Activated CD8-positive, alpha-beta memory T cell treated with anti-CD3 and anti-CD28 coated beads for 1 hour (primary cell): ENCODE data around the gene CR1L.
"Not testable (repeated sequence)": the region's sequence is repeated elsewhere in the genome, so short reads cannot be mapped to it uniquely, and the experiment has no call there.

Experiments
- DNase-seq, 2 donors: peaks; one replicate each; pipeline ENCODE4 v3.0.0-alpha.2; 2020; ENCODE audit warnings: low read depth in 1 of 2; ENCODE audit errors: extremely low read depth in 1 of 2

CR1L gene

GRCh38 chr1:207744000-207744534 lies 99.1 kb downstream of the CR1L start:
- DNase-seq, result no peak

GRCh38 chr1:207745285-207745684 lies 100.4 kb downstream of the CR1L start:
- no peak for DNase-seq

DNA sequence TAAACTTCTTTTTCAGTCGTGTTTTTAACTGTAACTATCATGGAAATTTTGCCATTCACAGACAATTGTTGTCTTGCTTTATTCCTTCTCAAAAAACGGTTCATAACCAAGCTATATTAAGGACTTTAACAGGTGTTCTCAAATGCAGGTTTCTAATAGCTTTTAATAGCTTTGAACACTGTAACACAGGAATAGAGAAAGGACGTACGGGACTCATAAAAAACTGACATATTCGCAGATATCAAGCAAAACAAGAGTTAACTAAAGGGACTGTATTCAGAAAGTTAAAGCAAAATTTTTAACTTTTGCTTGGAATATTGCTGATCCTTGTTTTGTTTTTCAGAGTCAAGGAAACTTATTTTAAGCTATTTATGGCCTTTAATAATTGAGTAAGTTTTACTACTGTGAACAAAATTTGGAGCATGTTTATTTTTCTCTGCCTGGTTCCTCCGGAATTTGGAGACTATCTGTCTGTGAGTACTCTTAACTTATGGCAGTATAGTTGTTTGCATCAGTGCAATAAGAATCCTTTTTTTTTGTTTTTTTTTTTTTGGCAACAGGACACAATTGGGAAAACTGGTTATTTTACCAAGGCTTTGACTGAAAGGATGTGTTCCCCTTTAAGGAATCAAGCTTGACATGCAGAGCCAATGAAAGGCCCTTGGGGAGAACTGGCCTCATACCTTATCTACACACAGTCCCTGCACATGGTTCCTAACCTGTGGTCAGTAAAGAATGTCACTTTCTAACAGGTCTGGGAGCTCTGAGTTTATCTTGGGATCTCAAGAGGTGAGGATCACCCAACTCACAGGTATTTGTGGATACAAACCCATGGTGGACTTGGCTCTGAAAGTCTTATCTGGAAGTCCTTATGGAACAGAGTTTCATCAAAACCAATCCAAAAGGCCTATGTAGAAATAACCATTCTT lies 101.2 kb downstream of the CR1L start:
- DNase-seq, result no peak

DNA sequence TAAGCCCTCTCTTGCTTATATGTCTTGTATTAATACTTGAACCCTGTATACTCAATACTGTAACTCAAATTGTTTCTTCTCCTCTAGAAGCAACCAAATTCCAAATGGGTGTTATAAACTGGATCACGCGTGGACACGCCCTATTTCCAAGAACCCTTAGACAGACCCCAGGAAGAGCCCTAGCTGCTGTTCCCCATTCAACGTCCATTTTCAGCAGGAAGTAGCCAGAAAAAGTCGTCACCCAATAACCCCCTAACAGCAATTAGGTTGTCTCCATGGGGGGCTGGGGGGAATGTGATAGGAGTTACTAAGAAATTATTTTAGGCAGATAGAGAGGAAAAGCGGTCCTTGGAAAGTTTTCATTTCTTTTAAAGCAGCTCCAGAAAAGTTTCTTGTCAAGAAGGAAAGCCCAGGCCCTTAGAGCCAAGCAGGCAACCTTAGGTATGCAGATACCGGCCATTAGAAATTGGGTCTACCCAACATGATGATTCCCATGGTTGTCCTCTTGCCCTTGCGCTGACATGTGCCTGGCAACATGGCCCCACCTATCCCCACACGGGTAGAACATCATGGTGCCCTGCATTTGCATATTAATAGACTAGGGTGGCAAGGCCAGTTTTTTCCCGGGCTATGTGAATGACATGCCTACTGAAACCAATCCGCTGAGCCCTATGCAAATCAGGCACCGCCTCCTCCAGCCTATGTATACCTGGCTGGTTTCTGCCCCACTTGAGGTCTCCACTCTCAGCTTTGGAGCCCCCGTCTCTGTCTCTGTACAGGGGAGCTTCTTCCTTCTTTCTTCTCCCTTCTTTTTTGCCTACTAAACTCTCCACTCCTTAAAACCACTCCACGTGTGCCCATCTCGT lies 102.9 kb downstream of the CR1L start:
- DNase-seq, result no peak

GRCh38 chr1:207748737-207749528 lies 104.0 kb downstream of the CR1L start:
- DNase-seq, result no peak

DNA sequence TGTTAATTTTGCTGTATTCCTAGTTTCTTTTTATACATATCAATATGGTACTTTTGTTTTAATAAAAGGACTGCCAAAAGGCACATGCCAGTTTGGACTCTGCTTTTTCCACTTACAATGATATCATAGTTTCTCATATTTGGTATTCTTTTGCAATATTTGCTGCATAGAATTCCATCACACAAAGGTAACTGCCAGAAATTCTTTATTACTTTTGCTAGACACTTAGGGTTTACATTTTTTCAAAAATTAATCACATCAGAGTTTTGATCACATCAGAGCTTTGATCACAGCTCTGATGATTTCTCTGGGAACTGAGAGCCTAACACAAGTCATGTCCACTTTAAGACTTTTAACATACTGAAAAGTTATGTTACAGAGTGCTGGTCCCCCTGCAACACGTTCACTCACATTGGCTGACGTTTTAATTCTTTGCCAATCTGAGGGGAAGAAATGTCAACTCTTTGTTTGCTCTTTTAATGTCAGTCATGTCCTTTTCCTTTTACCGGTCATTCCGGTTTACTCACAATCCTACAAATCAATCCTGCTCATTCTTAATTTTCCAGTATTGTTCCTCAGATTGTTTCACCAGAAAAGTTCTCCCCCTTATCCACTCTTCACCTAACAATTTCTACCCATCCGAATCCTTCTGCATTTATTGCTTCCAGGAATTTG lies 105.8 kb downstream of the CR1L start:
- no peak for DNase-seq

DNA sequence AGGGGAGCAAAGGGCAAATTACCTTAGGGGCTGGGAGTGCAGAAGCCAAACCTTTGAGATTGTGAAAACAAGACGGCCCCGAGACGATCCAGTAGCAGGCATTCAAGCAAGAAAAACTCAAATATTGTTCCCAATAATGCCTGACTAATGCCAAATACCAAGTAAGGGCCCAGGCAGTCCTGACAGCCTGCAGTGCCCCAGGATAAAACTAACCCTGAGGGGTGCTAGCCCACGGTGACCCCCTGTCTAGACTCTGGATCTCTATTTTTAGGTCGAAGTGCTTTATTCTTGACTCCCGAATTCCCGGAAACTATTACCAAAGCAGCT lies 106.5 kb downstream of the CR1L start:
- DNase-seq, result not testable (repeated sequence)

GRCh38 chr1:207751790-207752455 lies 107.0 kb downstream of the CR1L start, which contains the start of gene CD46:
Gene CD46, plus strand, starts transcription at chr1:207752054. Its CDS starts 159 bp downstream, at chr1:207752213.
- peak; percentile 78 to 88 for DNase-seq

GRCh38 chr1:207752456-207752998 lies 107.6 kb downstream of the CR1L start:
- DNase-seq, result no peak

DNA sequence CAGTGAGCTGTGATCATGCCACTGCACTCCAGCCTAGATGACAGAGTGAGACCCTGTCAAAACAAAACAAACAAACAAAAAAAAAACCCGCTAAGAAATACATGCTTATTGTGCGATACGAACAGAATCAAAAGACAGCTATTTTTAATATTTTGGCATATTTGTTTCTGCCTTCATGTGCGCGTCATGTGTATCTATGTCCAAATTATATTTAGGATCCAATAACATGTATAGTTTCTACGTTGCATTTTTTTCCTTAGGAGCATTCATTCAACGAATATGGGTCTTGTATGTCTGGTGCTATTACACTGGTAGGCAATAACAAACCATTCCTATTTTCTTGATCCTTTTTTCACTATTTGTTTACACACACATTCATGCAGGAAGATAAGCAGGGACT lies 108.7 kb downstream of the CR1L start:
- no peak for DNase-seq

DNA sequence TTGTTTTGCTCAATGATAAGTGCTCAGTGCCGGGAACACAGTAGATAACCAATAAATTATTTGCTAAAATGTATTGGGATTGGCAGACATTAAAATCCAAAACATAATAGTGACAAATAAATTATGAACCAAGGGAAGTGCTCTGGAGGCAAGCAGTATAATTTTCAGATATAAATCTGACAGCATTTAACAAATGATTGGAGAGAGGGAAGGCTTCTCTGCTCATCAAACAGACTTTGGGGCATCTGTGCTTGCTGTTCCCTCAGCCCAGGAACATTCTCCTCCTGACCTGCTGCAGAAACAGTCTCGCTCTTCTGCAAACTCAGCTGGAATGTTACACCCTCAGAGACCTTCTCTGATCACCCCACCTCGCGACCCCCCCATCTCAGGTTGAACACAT lies 109.1 kb downstream of the CR1L start:
- no peak for DNase-seq

GRCh38 chr1:207754974-207755700 lies 110.2 kb downstream of the CR1L start:
- no peak for DNase-seq

GRCh38 chr1:207755846-207756693 lies 111.1 kb downstream of the CR1L start:
- DNase-seq, result no peak

DNA sequence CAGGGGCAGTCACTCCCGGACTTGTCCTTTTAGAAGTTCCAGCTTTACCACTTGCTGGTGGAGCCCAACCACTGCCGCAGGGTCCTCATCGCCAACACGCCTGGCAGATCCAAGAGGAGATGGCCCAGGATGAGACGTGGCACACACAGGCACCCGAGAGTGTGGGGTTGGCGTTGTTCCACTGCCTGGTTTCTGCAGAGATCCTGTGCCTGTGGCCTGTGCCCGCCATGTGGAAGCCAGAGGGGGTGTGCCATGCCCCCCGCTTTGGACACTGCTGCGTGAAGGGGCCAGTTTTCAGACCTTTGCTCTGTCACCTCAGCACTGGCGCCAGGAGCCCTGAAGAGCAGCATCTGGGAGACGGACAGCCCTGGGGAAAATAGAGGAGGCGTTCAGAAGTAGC lies 117.7 kb downstream of the CR1L start:
- DNase-seq, result no peak

DNA sequence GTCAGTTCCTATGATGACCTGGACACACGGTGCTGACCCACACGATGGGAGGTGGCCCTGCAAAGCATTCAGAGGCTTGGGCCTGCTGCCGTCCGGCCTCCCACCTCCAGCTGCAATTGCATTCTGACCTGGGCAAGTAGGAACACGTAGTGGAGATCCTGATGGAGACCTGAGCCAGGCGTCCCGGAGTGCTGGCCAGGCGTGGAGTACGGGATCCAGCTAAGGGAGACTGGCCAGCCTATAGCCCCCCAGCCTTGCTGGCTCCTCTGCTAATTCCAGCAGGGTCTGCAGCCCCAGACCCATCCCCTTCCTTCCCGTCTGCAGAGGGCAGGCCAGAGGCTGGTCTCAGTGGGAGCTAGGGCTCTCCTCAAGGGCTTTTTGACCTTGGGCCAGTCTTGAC lies 118.2 kb downstream of the CR1L start:
- no peak for DNase-seq

DNA sequence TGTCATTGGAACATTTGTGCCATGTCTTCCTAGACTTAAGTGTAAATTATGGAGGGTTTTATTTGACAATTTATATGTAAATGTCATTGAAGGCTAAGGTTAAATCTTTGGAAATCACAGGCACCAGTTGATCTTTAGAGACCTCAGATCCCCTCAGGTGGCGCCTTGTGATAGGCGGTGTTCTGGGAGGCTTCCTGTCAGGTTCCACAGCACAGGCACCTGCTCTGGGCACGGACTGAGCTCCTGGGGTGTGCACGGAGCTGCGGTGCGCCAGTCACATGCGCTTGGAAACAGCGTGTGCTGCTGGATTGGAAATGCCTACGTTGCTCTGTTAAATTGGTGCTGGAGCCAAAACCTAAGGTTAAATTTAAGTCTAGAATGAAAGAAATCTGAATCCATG lies 119.0 kb downstream of the CR1L start:
- no peak for DNase-seq

- no peak for DNase-seq
These were observed 121.6 kb downstream of the CR1L start for GRCh38 chr1:207766569-207766968.

- DNase-seq, result not testable (repeated sequence)
These were observed 125.6 kb downstream of the CR1L start for GRCh38 chr1:207770514-207770913.
